Esophagus squamous epithelium (tissue), 5 donors: ENCODE results near the gene ZMAT2. TPM values are rescaled to one million over a fixed set of nuclear protein-coding genes. Genes with fewer than 3 reads are reported as not detected.

Experiments
- DNase-seq: peaks from one replicate; lab custom pipeline; 2025; lab: John Stamatoyannopoulos, UW
- H3K27ac ChIP-seq, 4 donors: fragments of 200-600 bp; sonication (generic); one replicate each; pipeline ENCODE4 v1.5.1; 2016 to 2019; ENCODE audit warnings: mild to moderate bottlenecking in 1 of 4
- H3K27me3 ChIP-seq, 4 donors: fragments of 200-600 bp; sonication (generic); 1 replicate in 3 of 4; 2 replicates in 1 of 4; pipeline versions ENCODE4 v1.5.1 to v1.6.0; 2017 to 2021; ENCODE audit warnings: antibody characterized with exemption in 1 of 4
- H3K36me3 ChIP-seq, 3 donors: fragments of 200-600 bp; sonication (generic); one replicate each; pipeline ENCODE4 v1.5.1; 2016 to 2019
- H3K4me1 ChIP-seq, 3 donors: fragments of 200-600 bp; sonication (generic); one replicate each; pipeline ENCODE4 v1.5.1; 2017 to 2019
- H3K4me3 ChIP-seq, 4 donors: fragments of 200-600 bp; sonication (generic); 1 replicate in 3 of 4; 2 replicates in 1 of 4; pipeline ENCODE4 v1.5.1; 2016 to 2019; ENCODE audit warnings: mild to moderate bottlenecking in 2 of 4, moderate library complexity in 1 of 4
- H3K9me3 ChIP-seq, 3 donors: fragments of 200-600 bp; sonication (generic); one replicate each; pipeline ENCODE4 v1.5.1; 2016 to 2019
- WGBS, 2 donors: methylation state at CpG; one replicate each; pipeline ENCODE4 v1.1.5; 2018; 5-methylcytosine and 5-hydroxymethylcytosine counted together
- intact Hi-C: fragments of 100-400 bp; cut with DNase I; formaldehyde crosslinking; loops from one replicate; pipeline ENCODE4 v1.15.0; 2022
- small RNA-seq, 4 donors: library from RNA; depleted of rRNA; stranded (forward); fragments of <200 nt; gene quantifications; one replicate each; pipeline ENCODE3, GENCODE V24; 2016
- total RNA-seq, 4 donors: library from RNA; depleted of rRNA; stranded (reverse); fragments of >200 nt; gene quantifications; one replicate each; pipeline ENCODE4 v1.1.0, GENCODE V29; 2016
- TF ChIP-seq, protein P1 (sequence below), 6 experiments: fragments of 450-650 bp in 4 of 6; fragments of 200-600 bp in 2 of 6; sonication (generic) in 2 of 6; IDR thresholded peaks; one replicate each; pipeline ENCODE4 v1.5.1; 2016 to 2019; ENCODE audit warnings: antibody characterized with exemption in 6 of 6, mild to moderate bottlenecking in 4 of 6, moderate library complexity in 4 of 6
- donor health status: DM: yes; HTN: yes; CAD: no.

Gene ZMAT2
- total RNA-seq, 4 donors from 2014 or later = 25.2 to 52.4 (median 41.3) TPM

DNA sequence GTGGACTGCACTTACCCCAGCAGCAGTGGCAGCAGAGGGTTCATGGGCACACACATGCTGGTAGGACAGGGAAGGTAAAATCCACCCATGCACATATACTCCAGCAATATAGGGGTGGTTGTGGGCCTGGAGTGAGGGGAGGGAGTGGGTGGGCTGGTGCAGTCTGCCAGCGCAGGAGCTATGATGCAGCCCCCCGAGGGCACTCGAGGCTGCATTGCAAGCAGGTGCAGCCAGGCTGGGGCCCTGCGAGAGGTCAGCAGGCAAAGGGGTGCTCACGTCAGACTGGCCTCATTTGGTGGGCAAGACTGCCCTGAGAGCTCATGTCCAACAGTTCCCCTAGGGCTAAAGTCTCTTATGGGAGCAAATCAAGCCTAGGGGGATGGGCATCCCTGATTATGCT is 53.3 kb downstream of the ZMAT2 start:
- H3K36me3 ChIP-seq = no peaks in the 10 kb centered on the region
- H3K27ac ChIP-seq = no peak overlapping the region
- DNase-seq = no peak
- H3K4me1 ChIP-seq = no peaks in the 10 kb centered on the region
- intact Hi-C loops = no loop called here
- peaks cover 0 to 75% (median 30%) of the 10 kb centered on the region in 3 donors for H3K9me3 ChIP-seq
- no peaks in the 10 kb centered on the region for H3K27me3 ChIP-seq
- WGBS, 2 donors = 76 to 100% methylated on average over 1 to 5 of the region's 5 CpGs
- H3K4me3 ChIP-seq = no peak overlapping the region
- TF ChIP-seq, protein P1, sequence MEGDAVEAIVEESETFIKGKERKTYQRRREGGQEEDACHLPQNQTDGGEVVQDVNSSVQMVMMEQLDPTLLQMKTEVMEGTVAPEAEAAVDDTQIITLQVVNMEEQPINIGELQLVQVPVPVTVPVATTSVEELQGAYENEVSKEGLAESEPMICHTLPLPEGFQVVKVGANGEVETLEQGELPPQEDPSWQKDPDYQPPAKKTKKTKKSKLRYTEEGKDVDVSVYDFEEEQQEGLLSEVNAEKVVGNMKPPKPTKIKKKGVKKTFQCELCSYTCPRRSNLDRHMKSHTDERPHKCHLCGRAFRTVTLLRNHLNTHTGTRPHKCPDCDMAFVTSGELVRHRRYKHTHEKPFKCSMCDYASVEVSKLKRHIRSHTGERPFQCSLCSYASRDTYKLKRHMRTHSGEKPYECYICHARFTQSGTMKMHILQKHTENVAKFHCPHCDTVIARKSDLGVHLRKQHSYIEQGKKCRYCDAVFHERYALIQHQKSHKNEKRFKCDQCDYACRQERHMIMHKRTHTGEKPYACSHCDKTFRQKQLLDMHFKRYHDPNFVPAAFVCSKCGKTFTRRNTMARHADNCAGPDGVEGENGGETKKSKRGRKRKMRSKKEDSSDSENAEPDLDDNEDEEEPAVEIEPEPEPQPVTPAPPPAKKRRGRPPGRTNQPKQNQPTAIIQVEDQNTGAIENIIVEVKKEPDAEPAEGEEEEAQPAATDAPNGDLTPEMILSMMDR (IDR thresholded peaks at IDR 0.05) = no peak

Small RNA genes within 50 kb of the gene (small RNA-seq; reads per million reads assigned to genes)
- gene VTRNA1-1 (43.1 to 105 (median 78.8) reads per million in 4 donors), gene VTRNA1-2 (9.3 to 26.1 (median 20.4) reads per million in 4 donors), gene VTRNA1-3 (0.15 to 3.1 (median 1.7) reads per million in 4 donors)

Other genes starting within 250 kb of the ZMAT2 start
- 10 to 100 TPM in 1 of 4 donors, 1 to 10 TPM in 3; 3.0 to 12.4 (median 6.2) TPM for gene EIF4EBP3, start 152.8 kb upstream of the ZMAT2 start, total RNA-seq
- gene SRA1, start 143.0 kb upstream of the ZMAT2 start, total RNA-seq = 10 to 100 TPM; 17.4 to 22.3 (median 21.0) TPM
- 10 to 100 TPM in 1 of 4 donors, 1 to 10 TPM in 3; 3.4 to 10.5 (median 6.5) TPM for gene APBB3, start 135.8 kb upstream of the ZMAT2 start, total RNA-seq
- 10 to 100 TPM; 41.4 to 56.9 (median 52.6) TPM for gene SLC35A4, start 135.6 kb upstream of the ZMAT2 start, total RNA-seq
- gene CD14, start 67.3 kb upstream of the ZMAT2 start, total RNA-seq = 10 to 100 TPM in 3 of 4 donors, 1 to 10 TPM in 1; 7.6 to 58.1 (median 30.9) TPM
- 10 to 100 TPM; 18.4 to 46.7 (median 28.2) TPM for gene TMCO6, start 61.0 kb upstream of the ZMAT2 start, total RNA-seq
- 10 to 100 TPM; 31.3 to 56.3 (median 42.5) TPM for gene NDUFA2, start 52.8 kb upstream of the ZMAT2 start, total RNA-seq
- gene IK, start 52.6 kb upstream of the ZMAT2 start, total RNA-seq = 100 to 1,000 TPM in 1 of 4 donors, 10 to 100 TPM in 3; 44.9 to 110 (median 79.8) TPM
- 10 to 100 TPM; 24.2 to 29.5 (median 25.4) TPM for gene WDR55, start 35.5 kb upstream of the ZMAT2 start, total RNA-seq
- under 1 TPM in 2 of 4 donors, not detected in 2; 0.19 to 0.75 TPM for gene DND1, start 26.9 kb upstream of the ZMAT2 start, total RNA-seq
- 10 to 100 TPM; 44.3 to 74.0 (median 62.9) TPM for gene HARS1, start 9.1 kb upstream of the ZMAT2 start, total RNA-seq
- gene HARS2, start 9.0 kb upstream of the ZMAT2 start, total RNA-seq = 10 to 100 TPM; 13.3 to 24.2 (median 22.8) TPM
- not detected for gene PCDHA1, start 85.7 kb downstream of the ZMAT2 start, total RNA-seq
- not detected for gene PCDHA2, start 94.4 kb downstream of the ZMAT2 start, total RNA-seq
- gene PCDHA3, start 100.6 kb downstream of the ZMAT2 start, total RNA-seq = under 1 TPM in 3 of 4 donors, not detected in 1; 0.09 to 0.19 (median 0.18) TPM
- gene PCDHA4, start 106.6 kb downstream of the ZMAT2 start, total RNA-seq = under 1 TPM; 0.18 to 0.38 (median 0.27) TPM
- under 1 TPM in 3 of 4 donors, not detected in 1; 0.09 to 0.19 (median 0.15) TPM for gene PCDHA5, start 121.2 kb downstream of the ZMAT2 start, total RNA-seq
- gene PCDHA6, start 127.5 kb downstream of the ZMAT2 start, total RNA-seq = under 1 TPM in 3 of 4 donors, not detected in 1; 0.19 to 0.27 (median 0.21) TPM
- under 1 TPM in 2 of 4 donors, not detected in 2; 0.15 to 0.19 TPM for gene PCDHA7, start 133.8 kb downstream of the ZMAT2 start, total RNA-seq
- under 1 TPM in 1 of 4 donors, not detected in 3; 0.19 TPM for gene PCDHA8, start 140.7 kb downstream of the ZMAT2 start, total RNA-seq
- gene PCDHA9, start 147.9 kb downstream of the ZMAT2 start, total RNA-seq = under 1 TPM in 1 of 4 donors, not detected in 3; 0.19 TPM
- gene PCDHA10, start 155.4 kb downstream of the ZMAT2 start, total RNA-seq = under 1 TPM; under 0.01 to 0.15 (median 0.08) TPM
- gene PCDHA11, start 168.5 kb downstream of the ZMAT2 start, total RNA-seq = under 1 TPM in 3 of 4 donors, not detected in 1; under 0.01 to 0.11 (median 0.04) TPM
- gene PCDHA12, start 174.9 kb downstream of the ZMAT2 start, total RNA-seq = under 1 TPM in 2 of 4 donors, not detected in 2; 0.15 to 0.26 TPM
- gene PCDHA13, start 181.7 kb downstream of the ZMAT2 start, total RNA-seq = under 1 TPM in 1 of 4 donors, not detected in 3; 0.19 TPM
- gene PCDHAC1, start 225.9 kb downstream of the ZMAT2 start, total RNA-seq = under 1 TPM in 3 of 4 donors, not detected in 1; 0.06 to 0.27 (median 0.19) TPM